Renal cortex interstitium (tissue), 15 donors: ENCODE results near the gene SMARCA4. TPM values are rescaled to one million over a fixed set of nuclear protein-coding genes. Genes with fewer than 3 reads are reported as not detected.

Source experiments
- DNase-seq, 11 donors: peaks; one replicate each; pipeline ENCODE4 v3.0.0-alpha.2; 2013; ENCODE audit warnings: low read depth in 9 of 11, low spot score in 4 of 11; ENCODE audit errors: extremely low read depth in 1 of 11
- long read RNA-seq, 16 experiments: transcript quantifications; one replicate each; lab custom pipeline, GENCODE V29; 2026
- polyA plus RNA-seq, 3 donors: library from polyadenylated mRNA; unstranded; fragments of 120-200 nt; gene quantifications; one replicate each; pipeline ENCODE4 v1.2.1, GENCODE V29; 2013; ENCODE audit not compliant: insufficient read length in 3 of 3

Gene SMARCA4
- polyA plus RNA-seq: 100 to 1,000 TPM; 163 to 177 (median 165) TPM
- long read RNA-seq, donor 1, partial matches to known transcripts: 15 of 16 reads
- long read RNA-seq, donor 1, other reads (novel, unspliced or antisense): 0 of 16 reads
- long read RNA-seq, donor 2, partial matches to known transcripts: 0 of 1 reads
- long read RNA-seq, donor 2, other reads (novel, unspliced or antisense): 0 of 1 reads
- long read RNA-seq, donor 3, full-length matches to known transcripts: 3 of 9 reads
- long read RNA-seq, donor 3, partial matches to known transcripts: 6 of 9 reads
- long read RNA-seq, donor 3, other reads (novel, unspliced or antisense): 0 of 9 reads
- long read RNA-seq, donor 4, full-length matches to known transcripts: 2 of 9 reads
- long read RNA-seq, donor 4, partial matches to known transcripts: 7 of 9 reads
- long read RNA-seq, donor 4, other reads (novel, unspliced or antisense): 0 of 9 reads
- long read RNA-seq, donor 5: 0 reads
- long read RNA-seq, donor 6, transcript SMARCA4-251 (6 exons, 1,659 nt): major isoform, 7 of 29 reads
- long read RNA-seq, donor 6, partial matches to known transcripts: 21 of 29 reads
- long read RNA-seq, donor 6, other reads (novel, unspliced or antisense): 0 of 29 reads
- long read RNA-seq, donor 7, full-length matches to known transcripts: 2 of 8 reads
- long read RNA-seq, donor 7, partial matches to known transcripts: 6 of 8 reads
- long read RNA-seq, donor 7, other reads (novel, unspliced or antisense): 0 of 8 reads
- long read RNA-seq, donor 8: 0 reads
- long read RNA-seq, donor 9, partial matches to known transcripts: 13 of 15 reads
- long read RNA-seq, donor 9, other reads (novel, unspliced or antisense): 0 of 15 reads
- long read RNA-seq, donor 10, full-length matches to known transcripts: 2 of 13 reads
- long read RNA-seq, donor 10, partial matches to known transcripts: 11 of 13 reads
- long read RNA-seq, donor 10, other reads (novel, unspliced or antisense): 0 of 13 reads
- long read RNA-seq, donor 11, full-length matches to known transcripts: 1 of 13 reads
- long read RNA-seq, donor 11, partial matches to known transcripts: 12 of 13 reads
- long read RNA-seq, donor 11, other reads (novel, unspliced or antisense): 0 of 13 reads
- long read RNA-seq, donor 12, partial matches to known transcripts: 0 of 4 reads
- long read RNA-seq, donor 12, other reads (novel, unspliced or antisense): 0 of 4 reads
- long read RNA-seq, donor 13: 0 reads
- long read RNA-seq, donor 14, partial matches to known transcripts: 9 of 11 reads
- long read RNA-seq, donor 14, other reads (novel, unspliced or antisense): 0 of 11 reads
- long read RNA-seq, donor 15, partial matches to known transcripts: 5 of 9 reads
- long read RNA-seq, donor 15, other reads (novel, unspliced or antisense): 0 of 9 reads
- long read RNA-seq, donor 16, full-length matches to known transcripts: 16 of 98 reads
- long read RNA-seq, donor 16, partial matches to known transcripts: 74 of 98 reads
- long read RNA-seq, donor 16, other reads (novel, unspliced or antisense): 8 of 98 reads

- peak; percentile 89 to 99 (median 95) for DNase-seq
Measured at GRCh38 chr19:10960314-10961072, at the start of gene SMARCA4. SMARCA4 (plus strand) TSS chr19:10961030; CDS start chr19:10984152, 23,122 bp downstream.

- no peak for DNase-seq
Measured at GRCh38 chr19:10911579-10912363, 49.1 kb upstream of the SMARCA4 start.

- no peak for DNase-seq
Measured at GRCh38 chr19:10912619-10913018, 48.2 kb upstream of the SMARCA4 start.

GRCh38 chr19:10913716-10914340 lies 47.0 kb upstream of the SMARCA4 start:
- no peak for DNase-seq

- DNase-seq: no peak
Measured at GRCh38 chr19:10915130-10916091, 45.4 kb upstream of the SMARCA4 start.

GRCh38 chr19:10916602-10917001 lies 44.2 kb upstream of the SMARCA4 start:
- DNase-seq: no peak

GRCh38 chr19:10918359-10918758 lies 42.5 kb upstream of the SMARCA4 start:
- no peak for DNase-seq

GRCh38 chr19:10919352-10920287 lies 41.2 kb upstream of the SMARCA4 start:
- DNase-seq: no peak

- no peak for DNase-seq
Measured at GRCh38 chr19:10920288-10920655, 40.6 kb upstream of the SMARCA4 start.

- DNase-seq: no peak
Measured at GRCh38 chr19:10920781-10921180, 40.0 kb upstream of the SMARCA4 start.

GRCh38 chr19:10921199-10921909 lies 39.5 kb upstream of the SMARCA4 start:
- no peak for DNase-seq

- DNase-seq: no peak
Measured at GRCh38 chr19:10921910-10922637, 38.8 kb upstream of the SMARCA4 start.

- DNase-seq: no peak
Measured at GRCh38 chr19:10922638-10923014, 38.2 kb upstream of the SMARCA4 start.
